Transverse colon (tissue), 4 donors: ENCODE data around the gene SHC2.
"Not testable (repeated sequence)": the region's sequence is repeated elsewhere in the genome, so short reads cannot be mapped to it uniquely, and the experiment has no call there.

Source experiments
- EP300 ChIP-seq: sonication (generic); formaldehyde crosslinking; IDR thresholded peaks from one replicate; pipeline ENCODE4 v1.6.1; 2017; ENCODE audit warnings: antibody characterized with exemption, low read depth
- POLR2A ChIP-seq: fragments of 450-650 bp; IDR thresholded peaks from one replicate; pipeline ENCODE4 v1.6.1; 2016; ENCODE audit warnings: antibody characterized with exemption, mild to moderate bottlenecking, moderate library complexity
- POLR2AphosphoS5 ChIP-seq, 3 donors: sonication (generic); formaldehyde crosslinking; IDR thresholded peaks; one replicate each; pipeline ENCODE4 v1.6.1; 2016; ENCODE audit warnings: antibody characterized with exemption in 3 of 3
- TF ChIP-seq, protein P1 (sequence below), 5 experiments: fragments of 200-600 bp in 3 of 5; fragments of 450-650 bp in 2 of 5; sonication (generic) in 3 of 5; IDR thresholded peaks; 1 replicate in 2 of 5; 2 replicates in 3 of 5; pipeline ENCODE4 v1.5.1; 2016 to 2017; ENCODE audit warnings: antibody characterized with exemption in 5 of 5, inconsistent platforms in 3 of 5, mild to moderate bottlenecking in 2 of 5, moderate library complexity in 1 of 5

GRCh38 chr19:427675-428074 lies 33.2 kb downstream of the SHC2 start:
- not testable (repeated sequence) for TF ChIP-seq POLR2AphosphoS5 (IDR thresholded peaks at IDR 0.05); POLR2A; EP300
- TF ChIP-seq, protein P1, sequence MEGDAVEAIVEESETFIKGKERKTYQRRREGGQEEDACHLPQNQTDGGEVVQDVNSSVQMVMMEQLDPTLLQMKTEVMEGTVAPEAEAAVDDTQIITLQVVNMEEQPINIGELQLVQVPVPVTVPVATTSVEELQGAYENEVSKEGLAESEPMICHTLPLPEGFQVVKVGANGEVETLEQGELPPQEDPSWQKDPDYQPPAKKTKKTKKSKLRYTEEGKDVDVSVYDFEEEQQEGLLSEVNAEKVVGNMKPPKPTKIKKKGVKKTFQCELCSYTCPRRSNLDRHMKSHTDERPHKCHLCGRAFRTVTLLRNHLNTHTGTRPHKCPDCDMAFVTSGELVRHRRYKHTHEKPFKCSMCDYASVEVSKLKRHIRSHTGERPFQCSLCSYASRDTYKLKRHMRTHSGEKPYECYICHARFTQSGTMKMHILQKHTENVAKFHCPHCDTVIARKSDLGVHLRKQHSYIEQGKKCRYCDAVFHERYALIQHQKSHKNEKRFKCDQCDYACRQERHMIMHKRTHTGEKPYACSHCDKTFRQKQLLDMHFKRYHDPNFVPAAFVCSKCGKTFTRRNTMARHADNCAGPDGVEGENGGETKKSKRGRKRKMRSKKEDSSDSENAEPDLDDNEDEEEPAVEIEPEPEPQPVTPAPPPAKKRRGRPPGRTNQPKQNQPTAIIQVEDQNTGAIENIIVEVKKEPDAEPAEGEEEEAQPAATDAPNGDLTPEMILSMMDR (IDR thresholded peaks at IDR 0.05): not testable (repeated sequence)
